ENCODE data around the gene RNF114.
"Not testable (repeated sequence)": the region's sequence is repeated elsewhere in the genome, so short reads cannot be mapped to it uniquely, and the experiment has no call there.

Gene RNF114

DNA sequence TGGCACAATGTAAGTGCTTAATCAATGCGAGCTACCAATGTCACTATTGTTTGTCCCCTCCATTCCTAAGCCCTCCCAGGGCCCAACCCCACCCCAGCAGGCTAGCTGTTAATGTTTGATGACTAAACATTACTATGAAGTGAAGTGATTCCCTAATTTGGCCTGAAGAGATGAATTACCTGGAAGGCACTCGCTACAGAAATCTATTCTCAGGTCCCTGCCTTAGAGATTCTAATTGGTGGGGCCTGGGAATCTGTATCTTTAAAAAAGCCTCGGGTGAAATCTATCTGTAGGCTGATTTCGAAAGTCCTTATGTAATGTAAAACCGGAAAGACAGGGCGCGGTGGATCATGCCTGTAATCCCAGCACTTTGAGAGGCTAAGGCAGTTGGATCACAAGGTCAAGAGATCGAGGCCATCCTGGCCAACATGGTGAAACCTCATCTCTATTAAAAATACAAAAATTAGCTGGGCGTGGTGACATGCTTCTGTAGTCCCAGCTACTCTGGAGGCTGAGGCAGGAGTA lies 29.6 kb downstream of the RNF114 start:
- DNase-seq, result no peak

GRCh38 chr20:49966861-49967260 lies 30.7 kb downstream of the RNF114 start:
- DNase-seq, result no peak

DNA sequence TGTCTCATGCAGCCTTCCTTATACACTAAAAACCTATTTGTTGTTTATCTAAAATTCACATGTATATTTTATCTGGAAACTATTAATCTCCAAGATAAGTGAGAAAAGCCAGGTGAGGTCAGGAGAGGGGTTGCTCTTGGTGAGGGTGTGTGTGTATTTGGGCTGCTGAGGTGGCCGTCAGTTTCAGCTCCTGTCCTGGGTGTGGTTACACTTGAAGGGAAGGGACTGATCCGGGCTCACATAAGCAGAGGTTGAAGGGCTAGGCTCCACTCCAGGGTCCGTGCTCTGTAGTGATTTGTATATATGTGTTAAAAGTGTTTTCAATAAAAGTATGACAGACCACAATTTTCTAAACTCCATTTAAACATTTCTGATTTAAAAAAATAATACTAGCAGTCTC lies 33.0 kb downstream of the RNF114 start:
- DNase-seq, result no peak

GRCh38 chr20:49969946-49970345 lies 33.7 kb downstream of the RNF114 start:
- DNase-seq, result no peak

- no peak for DNase-seq
Observed at GRCh38 chr20:49970498-49970897, 34.3 kb downstream of the RNF114 start.

- DNase-seq, result no peak
Observed at GRCh38 chr20:49973981-49974380, 37.8 kb downstream of the RNF114 start.

DNA sequence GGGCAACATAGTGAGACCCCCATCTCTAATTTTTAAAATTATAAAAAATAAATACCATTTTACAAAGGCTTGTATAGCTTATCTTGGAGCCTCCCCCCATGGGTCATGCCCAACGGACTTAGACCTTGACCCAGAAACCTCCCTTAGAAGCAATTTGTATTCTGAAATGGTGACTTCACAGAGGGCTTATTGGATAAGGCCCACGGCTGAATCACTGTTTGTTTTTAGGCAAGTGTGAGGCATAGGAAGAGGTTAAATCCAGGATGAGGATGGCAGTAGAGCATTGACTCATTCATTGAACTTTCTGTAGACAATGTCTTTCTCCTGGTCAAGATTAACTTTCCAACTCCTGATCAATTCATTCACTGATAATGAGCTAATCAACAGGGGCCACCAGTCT lies 40.3 kb downstream of the RNF114 start:
- no peak for DNase-seq

DNA sequence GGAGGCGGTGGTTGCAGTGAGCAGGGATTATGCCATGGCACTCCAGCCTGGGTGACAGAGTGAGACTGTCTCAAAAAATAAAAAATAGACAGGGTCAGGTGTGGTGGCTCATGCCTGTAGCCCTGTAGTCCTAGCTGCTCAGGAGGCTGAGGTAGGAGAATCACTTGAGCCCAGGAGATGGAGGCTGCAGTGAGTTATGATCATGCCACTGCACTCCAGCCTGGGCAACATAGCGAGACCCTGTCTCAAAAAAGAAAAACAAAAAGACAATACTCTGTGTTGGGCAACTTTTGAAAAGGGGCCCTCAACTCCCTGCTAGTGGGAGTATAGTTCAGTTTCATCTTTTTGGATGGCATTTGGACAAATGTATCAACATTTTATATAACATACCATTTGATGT lies 41.5 kb downstream of the RNF114 start:
- DNase-seq, result not testable (repeated sequence)

- DNase-seq, result no peak
Observed at GRCh38 chr20:49978685-49979029, 42.5 kb downstream of the RNF114 start.

DNA sequence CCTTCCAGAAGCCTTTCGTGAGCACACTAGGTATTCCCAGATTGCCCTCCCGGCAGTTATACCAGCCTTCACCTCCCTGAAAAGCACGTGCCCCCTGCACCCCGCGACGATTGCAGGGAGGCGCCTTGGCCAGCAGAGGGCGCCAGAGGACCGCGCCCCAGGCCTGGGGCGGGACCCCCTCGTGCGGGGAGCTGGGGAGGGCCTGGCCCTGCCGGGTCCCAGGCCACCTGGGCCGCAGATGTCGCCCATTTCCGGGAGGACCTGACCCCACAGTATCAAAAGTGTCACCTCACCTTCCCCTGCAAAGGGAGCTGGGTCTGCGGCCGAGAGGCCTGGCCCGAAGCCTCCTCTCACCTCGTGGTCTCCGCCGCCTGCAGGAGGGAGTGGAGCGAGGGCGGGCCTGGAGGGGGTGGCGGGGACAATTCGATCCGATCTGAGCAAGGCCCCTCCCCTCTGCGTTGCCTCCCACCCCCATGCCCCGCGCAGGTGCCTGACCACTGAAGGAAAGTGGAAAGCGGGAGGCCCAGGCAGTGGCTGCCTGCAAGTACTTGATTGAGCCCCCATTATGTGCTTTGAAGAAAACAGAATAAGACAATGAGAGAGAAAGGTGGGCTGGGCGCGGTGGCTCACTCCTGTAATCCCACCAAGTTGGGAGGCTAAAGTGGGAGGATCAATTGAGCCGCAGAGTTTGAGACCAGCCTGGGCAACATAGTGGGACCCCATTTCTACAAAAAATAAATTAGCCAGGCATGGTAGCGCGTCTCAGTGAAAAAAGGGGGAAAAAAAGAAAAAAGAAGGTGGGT lies 43.0 kb downstream of the RNF114 start:
- peak; percentile 71 to 75 for DNase-seq

- no peak for DNase-seq
Observed at GRCh38 chr20:49980140-49981008, 44.2 kb downstream of the RNF114 start.

DNA sequence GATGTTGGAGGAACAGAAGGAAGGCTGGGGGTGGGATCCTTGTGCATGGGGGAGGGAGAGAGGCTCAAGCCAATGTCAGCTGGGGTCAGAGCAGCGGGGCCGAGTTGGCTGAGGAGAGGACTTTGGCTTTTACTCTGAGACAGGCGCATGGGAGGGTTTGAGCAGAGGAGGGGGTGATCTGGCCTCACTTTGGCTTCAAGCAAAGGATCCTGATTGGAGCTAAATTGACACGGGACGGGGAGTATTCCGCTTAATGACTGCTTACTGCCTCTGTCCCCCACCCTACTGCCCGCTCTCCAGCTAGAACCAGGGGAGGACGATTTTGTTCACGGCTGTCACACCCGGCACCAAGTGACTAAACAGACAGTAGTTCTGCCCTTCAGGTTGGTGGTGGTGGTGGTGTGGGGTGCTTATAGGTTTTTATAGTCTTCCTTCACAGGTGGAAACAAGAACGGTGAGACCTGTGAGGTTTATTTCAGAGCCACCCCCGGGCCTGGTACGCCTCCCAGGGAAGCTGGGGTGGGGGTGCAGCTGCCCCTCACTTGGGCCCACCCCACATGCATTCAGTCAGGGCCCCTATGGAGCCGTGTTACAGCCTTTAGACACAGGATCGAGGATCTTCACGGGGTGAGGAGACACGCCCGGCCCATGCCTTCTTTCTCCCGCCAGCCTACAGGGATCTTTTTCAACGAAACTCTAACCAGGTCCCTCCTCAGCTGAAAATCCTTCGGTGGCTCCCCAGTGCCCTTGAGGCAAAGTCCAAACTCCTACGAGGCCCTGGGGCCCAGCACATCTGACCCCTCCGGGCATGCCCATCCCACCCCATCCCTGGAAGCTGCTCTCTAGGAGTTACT lies 45.2 kb downstream of the RNF114 start:
- no peak for DNase-seq

DNA sequence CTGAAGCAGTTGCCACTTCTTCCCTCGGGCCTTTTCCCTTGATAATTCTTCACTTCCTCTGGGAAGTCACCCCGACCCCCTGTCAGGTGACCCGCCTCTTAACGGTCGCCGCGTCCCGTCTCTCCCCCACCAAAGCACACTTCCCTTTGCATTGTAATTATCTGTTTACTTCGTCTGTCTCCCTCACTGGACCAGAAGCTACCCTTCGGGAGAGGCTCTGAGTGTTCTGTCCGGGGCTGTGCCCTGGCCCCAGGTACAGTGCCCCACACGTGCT lies 45.8 kb downstream of the RNF114 start:
- no peak for DNase-seq

DNA sequence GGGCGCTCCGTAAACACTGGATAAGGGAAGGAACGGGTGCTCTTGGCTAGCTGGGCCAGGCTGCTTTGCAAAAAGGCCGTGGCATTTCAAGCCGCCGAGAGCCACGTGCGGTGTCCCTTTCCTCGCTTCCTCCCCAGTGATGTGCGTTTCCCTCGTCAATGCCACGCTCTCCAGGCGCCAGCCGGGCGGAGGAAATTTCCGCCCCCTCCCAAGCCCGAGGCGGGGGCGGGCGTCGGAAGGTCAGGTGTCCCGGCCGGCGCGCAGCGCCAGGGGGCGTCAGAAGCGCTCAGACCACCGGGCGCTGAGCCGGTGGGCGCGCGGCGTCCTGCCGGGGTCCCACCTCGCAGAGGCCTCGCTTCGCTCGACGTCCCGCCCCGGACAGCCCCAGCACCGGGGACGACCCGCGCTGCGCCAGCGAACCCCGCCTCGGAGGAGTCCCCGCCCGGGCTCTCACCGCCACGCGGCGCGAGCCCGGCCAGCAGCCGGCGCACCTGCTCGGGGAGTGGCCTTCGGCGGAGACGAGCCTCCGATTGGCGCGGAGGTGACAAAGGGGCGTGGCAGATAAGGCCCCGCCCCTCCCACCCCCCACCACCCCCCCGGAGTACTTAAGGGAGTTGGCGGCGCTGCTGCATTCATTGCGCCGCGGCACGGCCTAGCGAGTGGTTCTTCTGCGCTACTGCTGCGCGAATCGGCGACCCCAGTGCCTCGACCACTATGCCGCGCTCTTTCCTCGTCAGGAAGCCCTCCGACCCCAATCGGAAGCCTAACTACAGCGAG lies 46.3 kb downstream of the RNF114 start, which contains the start of gene SNAI1:
Gene SNAI1 (plus strand): TSS at position 635 of the 777 bp plus-strand sequence. CDS start 80 bp downstream, at position 715.
- peak; percentile 80 to 81 for DNase-seq

DNA sequence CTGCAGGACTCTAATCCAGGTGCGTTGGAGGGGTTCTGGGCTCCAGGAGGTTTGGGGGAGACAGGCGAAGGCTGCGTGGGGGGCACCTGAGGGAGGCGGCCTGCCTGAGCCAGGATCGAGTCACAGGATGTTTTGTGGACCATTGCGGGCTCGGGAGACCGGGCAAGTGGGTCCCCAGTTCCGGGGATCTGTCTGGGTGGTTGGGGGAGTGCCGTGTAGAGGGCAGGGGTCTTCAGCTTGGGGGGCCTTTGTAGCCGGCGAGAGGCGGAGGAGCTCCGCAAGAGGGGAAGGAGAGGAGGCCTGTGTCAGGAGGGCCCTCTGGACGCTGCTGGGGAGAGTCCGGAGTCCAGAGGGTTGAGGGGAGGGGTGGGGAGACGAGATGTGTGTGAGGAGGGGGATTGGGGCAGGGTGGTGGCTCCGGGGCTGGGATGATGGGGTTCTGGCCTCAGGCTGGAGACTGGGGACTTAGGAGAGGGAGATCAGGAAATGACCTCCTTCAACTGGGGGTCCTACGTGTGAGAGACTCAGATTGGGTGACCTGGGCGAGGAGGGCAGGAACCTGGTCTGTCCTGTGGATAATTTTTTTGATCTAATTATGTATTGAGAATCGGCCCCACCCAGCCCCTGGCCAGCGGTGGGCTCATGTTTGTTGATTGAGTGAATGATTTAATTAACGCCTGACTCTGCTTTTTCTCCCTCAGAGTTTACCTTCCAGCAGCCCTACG lies 47.1 kb downstream of the RNF114 start:
- DNase-seq, result no peak

- DNase-seq, result no peak
Observed at GRCh38 chr20:49983848-49984408, 47.7 kb downstream of the RNF114 start.

DNA sequence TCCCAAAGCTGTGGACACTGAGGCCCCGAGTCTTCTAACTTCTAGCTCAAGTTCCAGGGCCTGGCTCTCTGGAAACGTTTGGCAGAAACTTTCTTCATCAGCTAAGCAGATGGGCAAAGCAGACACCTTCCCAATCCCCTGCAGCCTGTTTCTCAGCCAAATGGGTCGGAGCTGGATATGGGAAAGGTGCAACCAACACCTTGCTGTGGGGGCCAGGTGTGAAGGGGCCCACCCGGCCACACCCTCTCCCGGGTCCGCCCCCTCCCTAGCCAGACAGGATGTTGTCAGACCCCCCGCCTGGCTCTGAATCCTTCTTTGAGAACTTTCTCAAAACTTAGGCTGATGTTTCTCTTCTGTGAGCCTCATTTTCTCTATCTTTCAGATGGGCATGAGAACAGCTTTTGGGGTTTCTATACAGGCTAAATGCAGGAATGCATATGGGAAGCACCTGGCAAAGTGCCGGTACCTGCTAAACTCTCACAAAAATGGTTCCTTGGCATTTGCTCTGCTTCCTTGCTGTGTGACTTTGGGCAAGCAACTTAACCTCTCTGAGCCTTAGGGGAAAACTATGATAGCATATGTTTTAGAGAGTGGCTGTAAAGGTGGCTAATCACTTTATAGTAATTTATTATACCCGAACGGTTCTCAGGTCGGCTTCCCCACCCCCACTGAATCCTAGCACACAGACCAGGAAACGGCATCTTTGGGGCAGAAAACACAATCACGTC lies 48.4 kb downstream of the RNF114 start:
- no peak for DNase-seq

GRCh38 chr20:49985157-49985556 lies 49.0 kb downstream of the RNF114 start:
- no peak for DNase-seq

DNA sequence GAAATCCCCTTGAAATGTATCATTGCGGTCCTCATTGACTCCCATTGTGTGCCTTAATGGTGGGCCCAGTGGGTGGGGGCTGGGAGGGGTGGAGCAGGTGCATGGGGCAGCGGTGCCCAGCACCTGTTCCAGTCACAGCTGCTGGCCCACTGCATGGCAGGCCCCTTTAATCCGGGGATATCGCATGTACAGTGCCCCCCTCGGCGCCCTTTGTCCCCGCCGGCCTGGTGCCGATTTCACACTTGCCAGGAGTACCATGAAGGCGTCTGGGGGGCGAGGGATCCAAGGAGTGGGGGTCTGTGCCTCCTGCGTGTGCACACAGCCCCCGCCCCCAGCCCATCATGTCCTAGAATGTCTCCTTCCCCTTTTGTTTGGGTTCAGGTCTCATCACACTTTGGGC lies 49.4 kb downstream of the RNF114 start:
- no peak for DNase-seq

GRCh38 chr20:49986049-49986448 lies 49.9 kb downstream of the RNF114 start:
- DNase-seq, result no peak
